A549 (cell line): Measurements from ENCODE around the gene PLA2G2C. TPM values are rescaled to one million over a fixed set of nuclear protein-coding genes. Genes with fewer than 3 reads are reported as not detected.

Experiments
- ATAC-seq, 2 experiments: fragments of 200-7000 bp in 1 of 2; fragments of >200 bp in 1 of 2; cut with Nextera tagmentation in 1 of 2; cut with Tn5 transposase in 1 of 2; 3 replicates each; pipeline versions ENCODE4 v1.8.0 to v1.9.1; 2018 to 2020; ENCODE audit warnings: mild to moderate bottlenecking in 1 of 2, moderate library complexity in 1 of 2
- CTCF ChIA-PET: fragments of 300-600 bp; sonication (Branson Sonifier 250); formaldehyde crosslinking; extraction: SDS; loops from one replicate; lab custom pipeline; 2021; ENCODE audit warnings: antibody characterized with exemption, inconsistent platforms; lab: Yijun Ruan, JAX
- POLR2A ChIA-PET: fragments of 350-600 bp; formaldehyde crosslinking; extraction: SDS; loops from one replicate; lab custom pipeline; 2021; ENCODE audit warnings: antibody characterized with exemption, inconsistent platforms; lab: Yijun Ruan, JAX
- DNase-seq, 2 experiments: peaks; one replicate each; pipeline versions ENCODE4 v3.0.0 to v3.0.0-alpha.2; 2011 to 2016; ENCODE audit warnings: low read depth in 1 of 2, low spot score in 1 of 2
- FAIRE-seq: peaks from 2 replicates; lab custom pipeline; 2011; peaks lifted over from hg19 to GRCh38; lab: Jason Lieb, UNC
- H3K27ac ChIP-seq, 2 experiments: fragments of >200 bp; sonication (Bioruptor Twin); formaldehyde crosslinking; 3 replicates each; pipeline ENCODE4 v1.5.1; 2016 to 2017
- H3K4me1 ChIP-seq: fragments of >200 bp; sonication (Bioruptor Twin); formaldehyde crosslinking; 3 replicates; pipeline ENCODE4 v1.6.1; 2016
- H3K4me2 ChIP-seq: fragments of >200 bp; sonication (Bioruptor Twin); formaldehyde crosslinking; 3 replicates; pipeline ENCODE4 v1.6.1; 2016
- H3K4me3 ChIP-seq: fragments of >200 bp; sonication (Bioruptor Twin); formaldehyde crosslinking; 3 replicates; pipeline ENCODE4 v1.5.1; 2016
- H3K9me3 ChIP-seq: fragments of >200 bp; sonication (Bioruptor Twin); formaldehyde crosslinking; 3 replicates; pipeline ENCODE4 v1.6.1; 2016
- CEBPB ChIP-seq, 2 experiments: fragments of >200 bp in 1 of 2; sonication (Bioruptor Twin) in 1 of 2; formaldehyde crosslinking in 1 of 2; IDR thresholded peaks; 2 replicates each; pipeline ENCODE4 v1.6.1; 2012 to 2016
- CHD2 ChIP-seq: fragments of 150-350 bp; IDR thresholded peaks from 2 replicates; pipeline ENCODE4 v1.6.1; 2014; ENCODE audit warnings: low read length; ENCODE audit not compliant: partially characterized antibody
- CHD4 ChIP-seq: fragments of 200-600 bp; sonication (generic); IDR thresholded peaks from 2 replicates; pipeline ENCODE4 v1.6.1; 2016; ENCODE audit warnings: antibody characterized with exemption, mild to moderate bottlenecking, borderline replicate concordance
- EHF ChIP-seq: fragments of 250-450 bp; sonication (Bioruptor Pico); IDR thresholded peaks from 2 replicates; pipeline ENCODE4 v1.5.0; 2020; ENCODE audit warnings: mild to moderate bottlenecking
- EHMT2 ChIP-seq: fragments of 200-600 bp; sonication (generic); IDR thresholded peaks from 2 replicates; pipeline ENCODE4 v1.6.1; 2016; ENCODE audit warnings: antibody characterized with exemption, low read depth, mild to moderate bottlenecking, moderate library complexity
- EP300 ChIP-seq, 2 experiments: fragments of >200 bp; sonication (Bioruptor Twin); formaldehyde crosslinking; IDR thresholded peaks; 2 replicates in 1 of 2; 3 replicates in 1 of 2; pipeline ENCODE4 v1.6.1; 2016 to 2017
- FOSB ChIP-seq: fragments of 250-450 bp; sonication (Bioruptor Pico); IDR thresholded peaks from 2 replicates; pipeline ENCODE4 v1.5.0; 2020; ENCODE audit warnings: mild to moderate bottlenecking, moderate library complexity
- FOSL2 ChIP-seq, 2 experiments: fragments of 450-650 bp in 1 of 2; fragments of >200 bp in 1 of 2; sonication (Bioruptor Twin) in 1 of 2; formaldehyde crosslinking; IDR thresholded peaks; 2 replicates each; pipeline versions ENCODE4 v1.5.0 to v1.6.1; 2016 to 2020; ENCODE audit warnings: mild to moderate bottlenecking in 1 of 2, moderate library complexity in 1 of 2
- GATA3 ChIP-seq: IDR thresholded peaks from 2 replicates; pipeline ENCODE4 v1.6.1; 2012; ENCODE audit warnings: borderline replicate concordance
- HDAC2 ChIP-seq: fragments of 200-600 bp; sonication (generic); IDR thresholded peaks from 2 replicates; pipeline ENCODE4 v1.6.1; 2016
- HOXB13 ChIP-seq: fragments of 250-450 bp; sonication (Bioruptor Pico); IDR thresholded peaks from 2 replicates; pipeline ENCODE4 v1.5.0; 2020; ENCODE audit warnings: low read depth, mild to moderate bottlenecking, moderate library complexity
- HOXB5 ChIP-seq: fragments of 250-450 bp; sonication (Bioruptor Pico); IDR thresholded peaks from 2 replicates; pipeline ENCODE4 v1.5.0; 2020; ENCODE audit warnings: mild to moderate bottlenecking, moderate library complexity
- JUNB ChIP-seq: fragments of >200 bp; sonication (Bioruptor Twin); formaldehyde crosslinking; IDR thresholded peaks from 2 replicates; pipeline ENCODE4 v1.6.1; 2016
- KDM1A ChIP-seq: fragments of 200-600 bp; sonication (generic); IDR thresholded peaks from 2 replicates; pipeline ENCODE4 v1.6.1; 2016; ENCODE audit warnings: low read depth, mild to moderate bottlenecking
- MAX ChIP-seq: IDR thresholded peaks from 2 replicates; pipeline ENCODE4 v1.6.1; 2012
- MAZ ChIP-seq: fragments of 150-350 bp; IDR thresholded peaks from 2 replicates; pipeline ENCODE4 v1.6.1; 2014; ENCODE audit warnings: antibody characterized with exemption, low read depth, low read length, borderline replicate concordance
- NFE2L2 ChIP-seq: fragments of 150-350 bp; conservative IDR thresholded peaks from 2 replicates; pipeline ENCODE4 v1.6.1; 2014; ENCODE audit warnings: low read length
- RAD21 ChIP-seq, 2 experiments: fragments of >200 bp in 1 of 2; sonication (Bioruptor Twin) in 1 of 2; formaldehyde crosslinking in 1 of 2; IDR thresholded peaks in 1 of 2; conservative IDR thresholded peaks in 1 of 2; 2 replicates in 1 of 2; 3 replicates in 1 of 2; pipeline ENCODE4 v1.6.1; 2012 to 2018; ENCODE audit warnings: inconsistent platforms in 1 of 2
- RFX5 ChIP-seq: fragments of 450-650 bp; IDR thresholded peaks from 2 replicates; pipeline ENCODE4 v1.7.1; 2014; ENCODE audit warnings: antibody characterized with exemption, mild to moderate bottlenecking, moderate library complexity
- RNF2 ChIP-seq: fragments of 200-600 bp; sonication (generic); IDR thresholded peaks from 2 replicates; pipeline ENCODE4 v1.6.1; 2016; ENCODE audit warnings: low read depth, mild to moderate bottlenecking, antibody characterized with exemption, moderate library complexity, borderline replicate concordance
- SREBF2 ChIP-seq: fragments of 450-650 bp; IDR thresholded peaks from 2 replicates; pipeline ENCODE4 v1.6.1; 2014; ENCODE audit warnings: mild to moderate bottlenecking, moderate library complexity
- TFCP2L1 ChIP-seq: fragments of 250-450 bp; sonication (Bioruptor Pico); IDR thresholded peaks from 2 replicates; pipeline ENCODE4 v1.5.0; 2021; ENCODE audit warnings: mild to moderate bottlenecking
- ZNF302 ChIP-seq: fragments of 250-450 bp; sonication (Bioruptor Pico); IDR thresholded peaks from 2 replicates; pipeline ENCODE4 v1.9.0; 2021; ENCODE audit warnings: inconsistent platforms, mild to moderate bottlenecking, moderate library complexity
- WGBS: methylation state at CpG from one replicate; pipeline ENCODE4 v1.1.6; 2017; ENCODE audit errors: missing lambda C conversion rate; 5-methylcytosine and 5-hydroxymethylcytosine counted together
- polyA plus RNA-seq, 4 experiments: library from polyadenylated mRNA; depleted of rRNA in 3 of 4; stranded (reverse); fragments of >200 nt; fragmentation: RNase III in 1 of 4; extraction: RNeasy Plus Mini Kit Qiagen cat#74134 plus additional on column Dnase treatment in 1 of 4; gene quantifications; 2 replicates in 3 of 4; 3 replicates in 1 of 4; pipeline ENCODE4 v1.2.3, GENCODE V29; 2011 to 2017

The PLA2G2C gene
- polyA plus RNA-seq, 2 of the 4 experiments (the other 2 are of a cell fraction) = not detected

- Histone ChIP-seq H3K9me3 (no peaks in the 10 kb centered on the region), H3K4me2 (no peak overlapping the region), H3K27ac (no peak overlapping the region), H3K4me1 (no peaks in the 10 kb centered on the region), H3K4me3 (no peak overlapping the region)
- WGBS = 49% methylated on average over 6 of the region's 7 CpGs
- ATAC-seq (no peak), DNase-seq (no peak), FAIRE-seq (no peak)
- TF ChIP-seq HOXB5 (CRISPR knock-in tag) (no peak), GATA3 (no peak), RFX5 (no peak), KDM1A (no peak), CHD2 (no peak), SREBF2 (no peak), RNF2 (no peak), MAZ (no peak)
- CTCF ChIA-PET = interaction anchor here (1.0 kb wide), 1 partner anchor 12 kb away, joined by 3 read pairs; no protein-coding TSS in a partner anchor
- POLR2A ChIA-PET = no interaction called here
These were observed 70.4 kb downstream of the PLA2G2C start for GRCh38 chr1:20115916-20116315.

- TF ChIP-seq RFX5 = no peak
- TF ChIP-seq MAZ = no peak
- no peak for TF ChIP-seq MAX
- no peak for TF ChIP-seq CEBPB (IDR thresholded peaks at IDR 0.05)
- TF ChIP-seq RAD21 (conservative IDR thresholded peaks at IDR 0.05 in 1 of 2, IDR thresholded peaks at IDR 0.05 in 1 of 2) = no peak
- no peak for TF ChIP-seq EP300 (IDR thresholded peaks at IDR 0.05)
- FAIRE-seq (no peak), ATAC-seq (no peak), DNase-seq (no peak)
- H3K4me2 ChIP-seq = no peak overlapping the region
- no peaks in the 10 kb centered on the region for H3K9me3 ChIP-seq
- ChIA-PET POLR2A (no interaction called here), CTCF (interaction anchor here (1.0 to 1.8 kb wide), 3 partner anchors 12 to 15 kb away, joined by 3 to 6 read pairs (median 4); no protein-coding TSS in a partner anchor)
- no peak overlapping the region for H3K4me3 ChIP-seq
- 70% methylated on average over 3 of the region's 4 CpGs for WGBS
- no peak overlapping the region for H3K27ac ChIP-seq
- H3K4me1 ChIP-seq = no peaks in the 10 kb centered on the region
These were observed 70.8 kb downstream of the PLA2G2C start for GRCh38 chr1:20115479-20115878.

- no peak overlapping the region for H3K27ac ChIP-seq
- ChIA-PET CTCF (interaction anchor here (1.0 to 2.0 kb wide), 6 partner anchors 12 to 48 kb away, joined by 3 to 8 read pairs (median 4); no protein-coding TSS in a partner anchor), POLR2A (no interaction called here)
- H3K9me3 ChIP-seq = no peaks in the 10 kb centered on the region
- FAIRE-seq = no peak
- no peak for ATAC-seq
- DNase-seq = no peak
- H3K4me3 ChIP-seq = no peak overlapping the region
- H3K4me1 ChIP-seq = no peaks in the 10 kb centered on the region
- H3K4me2 ChIP-seq = no peak overlapping the region
- 52% methylated on average over 11 of the region's 15 CpGs for WGBS
- TF ChIP-seq RFX5 (no peak), TFCP2L1 (no peak), NFE2L2 (no peak), HDAC2 (no peak), CHD4 (no peak), MAZ (no peak), FOSB (no peak), ZNF302 (CRISPR knock-in tag) (no peak), EHMT2 (no peak), FOSL2 (IDR thresholded peaks at IDR 0.05) (no peak), FOSL2 (CRISPR knock-in tag; IDR thresholded peaks at IDR 0.05) (no peak), JUNB (no peak), RNF2 (no peak), HOXB13 (CRISPR knock-in tag) (no peak), EHF (CRISPR knock-in tag) (no peak)
These were observed 72.2 kb downstream of the PLA2G2C start for GRCh38 chr1:20114021-20114648.

Other genes with a start within 250 kb of the PLA2G2C start
- gene PLA2G2A, start 206.9 kb downstream of the PLA2G2C start, polyA plus RNA-seq (2011; rRNA removed) = 0.21 TPM in 1 of 2 replicates, not detected in the other
- 0.13 TPM in 2 of 3 replicates, not detected in the other for gene PLA2G2A, start 206.9 kb downstream of the PLA2G2C start, polyA plus RNA-seq (2017; fragmentation: RNase III; extraction: RNeasy Plus Mini Kit Qiagen cat#74134 plus additional on column Dnase treatment)
- not detected in 2 replicates for gene PLA2G5, start 116.3 kb downstream of the PLA2G2C start, polyA plus RNA-seq (2011; rRNA removed)
- not detected in 3 replicates for gene PLA2G5, start 116.3 kb downstream of the PLA2G2C start, polyA plus RNA-seq (2017; fragmentation: RNase III; extraction: RNeasy Plus Mini Kit Qiagen cat#74134 plus additional on column Dnase treatment)
- not detected in 2 replicates for gene PLA2G2D, start 67.0 kb downstream of the PLA2G2C start, polyA plus RNA-seq (2011; rRNA removed)
- gene PLA2G2D, start 67.0 kb downstream of the PLA2G2C start, polyA plus RNA-seq (2017; fragmentation: RNase III; extraction: RNeasy Plus Mini Kit Qiagen cat#74134 plus additional on column Dnase treatment) = not detected in 3 replicates
- gene PLA2G2F, start 47.2 kb downstream of the PLA2G2C start, polyA plus RNA-seq (2011; rRNA removed) = not detected in 2 replicates
- gene PLA2G2F, start 47.2 kb downstream of the PLA2G2C start, polyA plus RNA-seq (2017; fragmentation: RNase III; extraction: RNeasy Plus Mini Kit Qiagen cat#74134 plus additional on column Dnase treatment) = not detected in 3 replicates
- gene UBXN10, start 422 bp downstream of the PLA2G2C start, polyA plus RNA-seq (2011; rRNA removed) = 0.01 TPM in 1 of 2 replicates, not detected in the other
- gene UBXN10, start 422 bp downstream of the PLA2G2C start, polyA plus RNA-seq (2017; fragmentation: RNase III; extraction: RNeasy Plus Mini Kit Qiagen cat#74134 plus additional on column Dnase treatment) = not detected in 3 replicates
- not detected in 2 replicates for gene VWA5B1, start 104.4 kb upstream of the PLA2G2C start, polyA plus RNA-seq (2011; rRNA removed)
- not detected in 3 replicates for gene VWA5B1, start 104.4 kb upstream of the PLA2G2C start, polyA plus RNA-seq (2017; fragmentation: RNase III; extraction: RNeasy Plus Mini Kit Qiagen cat#74134 plus additional on column Dnase treatment)